ENCODE results near the gene EXOSC5. TPM values are rescaled to one million over a fixed set of nuclear protein-coding genes. Genes with fewer than 3 reads are reported as not detected.
A peak's percentile ranks its signal among the peaks of the same experiment; 100 is the strongest.

The EXOSC5 gene
- total and polyA plus RNA-seq, 9 of the 15 experiments (the other 6 are each of a cell fraction or from before 2014, with no cell fraction given), result 10.9 to 75.5 (median 37.8) TPM

GRCh38 chr19:41363753-41364523, 33.2 kb downstream of the EXOSC5 start, which contains the start of gene B9D2 (continued):
- TF ChIP-seq NONO (IDR thresholded peaks at IDR 0.05; ENCODE audit: low read depth in 2 of 2, low read length in 1 of 2), result no peak
- peak; percentile 39; the same call in 1 of the 2 replicates for TF ChIP-seq FOXO4 (CRISPR knock-in tag; IDR thresholded peaks at IDR 0.05)
- no peak for TF ChIP-seq ZNF184 (CRISPR knock-in tag; IDR thresholded peaks at IDR 0.05)
- peak in 1 of 2 experiments; percentile 91; a peak in 1 of 4 replicates for TF ChIP-seq MLX (CRISPR knock-in tag; conservative IDR thresholded peaks at IDR 0.05)
- TF ChIP-seq SAFB (IDR thresholded peaks at IDR 0.05; ENCODE audit: borderline replicate concordance, low read depth, low read length), result no peak
- TF ChIP-seq AFF1 (IDR thresholded peaks at IDR 0.05; ENCODE audit: low read depth in 1 of 2, partially characterized antibody in 2 of 2), result peak in 1 of 2 experiments; percentile 32
- TF ChIP-seq SAP30 (IDR thresholded peaks at IDR 0.05; ENCODE audit: borderline replicate concordance, insufficient read depth, low read depth, low read length, poor library complexity, severe bottlenecking), result peak; percentile 84
- TF ChIP-seq TEAD1 (CRISPR knock-in tag; IDR thresholded peaks at IDR 0.05), result peak; percentile 28 to 47; a peak in 1 of 4 replicates
- TF ChIP-seq ATF7 (IDR thresholded peaks at IDR 0.05), result peak; percentile 80
- no peak for TF ChIP-seq SIN3B (IDR thresholded peaks at IDR 0.05; ENCODE audit: low read depth)
- peak; percentile 83; the same call in 1 of the 2 replicates for TF ChIP-seq ELF1 (tag; IDR thresholded peaks at IDR 0.05)
- no peak for TF ChIP-seq NCOA4 (IDR thresholded peaks at IDR 0.05; ENCODE audit: partially characterized antibody)
- no peak for TF ChIP-seq CGGBP1 (CRISPR knock-in tag; IDR thresholded peaks at IDR 0.05)
- TF ChIP-seq TEAD4 (IDR thresholded peaks at IDR 0.05; ENCODE audit: low read length), result peak; percentile 46; the same call in 1 of the 2 replicates
- no peak for TF ChIP-seq TEAD4 (CRISPR knock-in tag; IDR thresholded peaks at IDR 0.05; ENCODE audit: borderline replicate concordance)
- TF ChIP-seq BRF2 (IDR thresholded peaks at IDR 0.05; ENCODE audit: borderline replicate concordance, insufficient read depth, insufficient read length), result no peak
- peak; percentile 88 for TF ChIP-seq FOXJ2 (tag; IDR thresholded peaks at IDR 0.05)
